Activated CD4-positive, alpha-beta T cell treated with anti-CD3 and anti-CD28 coated beads, Interleukin-2, amount 50 U/mL, for 16 hours (primary cell): Measurements from ENCODE around the gene LTBP3.
A peak's percentile ranks its signal among the peaks of the same experiment; 100 is the strongest.

Experiments
- DNase-seq: peaks from one replicate; pipeline ENCODE4 v3.0.0-alpha.2; 2020

Gene LTBP3

GRCh38 chr11:65558002-65558929 lies at the start of gene LTBP3:
TSS of gene LTBP3 (minus strand) at chr11:65558359. CDS start at chr11:65557959, 400 bp downstream.
- DNase-seq, result no peak

- DNase-seq, result peak; percentile 25
Measured at GRCh38 chr11:65606876-65607613, 48.9 kb upstream of the LTBP3 start.

GRCh38 chr11:65604258-65604657 lies 46.1 kb upstream of the LTBP3 start:
- DNase-seq, result no peak

GRCh38 chr11:65599955-65600246 lies 41.7 kb upstream of the LTBP3 start:
- DNase-seq, result no peak

GRCh38 chr11:65599216-65599954 lies 41.2 kb upstream of the LTBP3 start:
- DNase-seq, result no peak

- no peak for DNase-seq
Measured at GRCh38 chr11:65598258-65598699, 40.1 kb upstream of the LTBP3 start.

- DNase-seq, result no peak
Measured at GRCh38 chr11:65596520-65596919, 38.4 kb upstream of the LTBP3 start.

GRCh38 chr11:65595543-65596281 lies 37.6 kb upstream of the LTBP3 start, which contains the start of gene KCNK7:
TSS of gene KCNK7 (minus strand) at chr11:65595800. CDS start at chr11:65595772, 28 bp downstream.
- no peak for DNase-seq

GRCh38 chr11:65595131-65595530 lies 37.0 kb upstream of the LTBP3 start:
- no peak for DNase-seq

- DNase-seq, result no peak
Measured at GRCh38 chr11:65593518-65594414, 35.6 kb upstream of the LTBP3 start.

- no peak for DNase-seq
Measured at GRCh38 chr11:65592858-65593517, 34.8 kb upstream of the LTBP3 start.

- no peak for DNase-seq
Measured at GRCh38 chr11:65591939-65592857, 34.0 kb upstream of the LTBP3 start.

- no peak for DNase-seq
Measured at GRCh38 chr11:65590240-65590738, 32.1 kb upstream of the LTBP3 start.

- DNase-seq, result no peak
Measured at GRCh38 chr11:65589444-65590239, 31.5 kb upstream of the LTBP3 start.

GRCh38 chr11:65588199-65589054 lies 30.3 kb upstream of the LTBP3 start:
- peak; percentile 92 for DNase-seq

- no peak for DNase-seq
Measured at GRCh38 chr11:65586676-65587075, 28.5 kb upstream of the LTBP3 start.

- no peak for DNase-seq
Measured at GRCh38 chr11:65586247-65586630, 28.1 kb upstream of the LTBP3 start.
